GM23338 (cell line): ENCODE data around the gene E2F3.

Experiments used
- CREB1 ChIP-seq: fragments of 250-450 bp; sonication (Bioruptor Pico); IDR thresholded peaks from 2 replicates; pipeline ENCODE4 v1.5.0; 2020; ENCODE audit warnings: low read depth, mild to moderate bottlenecking, moderate library complexity
- CTCF ChIP-seq, 2 experiments: fragments of 200-600 bp in 1 of 2; sonication (generic) in 1 of 2; conservative IDR thresholded peaks; 2 replicates each; pipeline versions ENCODE4 v1.5.1 to v1.6.1; 2016 to 2017; ENCODE audit warnings: antibody characterized with exemption in 2 of 2, low read depth in 2 of 2, mild to moderate bottlenecking in 2 of 2, moderate library complexity in 1 of 2
- ETS1 ChIP-seq: IDR thresholded peaks from 2 replicates; pipeline ENCODE4 v1.6.1; 2016; ENCODE audit warnings: antibody characterized with exemption
- EZH2phosphoT487 ChIP-seq: fragments of 200-600 bp; sonication (generic); IDR thresholded peaks from one replicate; pipeline ENCODE4 v1.8.1; 2018; ENCODE audit warnings: antibody characterized with exemption; ENCODE audit not compliant: unreplicated experiment
- JUNB ChIP-seq: IDR thresholded peaks from one replicate; pipeline ENCODE4 v1.6.1; 2016; ENCODE audit warnings: antibody characterized with exemption; ENCODE audit not compliant: unreplicated experiment
- POLR2AphosphoS5 ChIP-seq: IDR thresholded peaks from 2 replicates; pipeline ENCODE4 v1.6.1; 2016; ENCODE audit warnings: antibody characterized with exemption, low read depth
- REST ChIP-seq: IDR thresholded peaks from one replicate; pipeline ENCODE4 v1.6.1; 2018; ENCODE audit warnings: antibody characterized with exemption; ENCODE audit not compliant: unreplicated experiment
- ZNF114 ChIP-seq: fragments of 250-450 bp; sonication (Bioruptor Pico); IDR thresholded peaks from 2 replicates; pipeline ENCODE4 v1.5.0; 2020; ENCODE audit warnings: mild to moderate bottlenecking, moderate library complexity
- ZNF331 ChIP-seq: fragments of 250-450 bp; sonication (Bioruptor Pico); IDR thresholded peaks from 2 replicates; pipeline ENCODE4 v1.5.0; 2020; ENCODE audit warnings: low read depth, mild to moderate bottlenecking, moderate library complexity

- TF ChIP-seq REST: no peak
- no peak for TF ChIP-seq ZNF114 (CRISPR knock-in tag)
- TF ChIP-seq CTCF (conservative IDR thresholded peaks at IDR 0.05; ENCODE audit: low read depth in 2 of 2): no peak
- TF ChIP-seq JUNB: no peak
- TF ChIP-seq ZNF331: no peak
- TF ChIP-seq EZH2phosphoT487: no peak
- no peak for TF ChIP-seq POLR2AphosphoS5
- TF ChIP-seq CREB1: no peak
- TF ChIP-seq ETS1: no peak
Observed at GRCh38 chr6:20542927-20543602, 141.4 kb downstream of the E2F3 start.
